WI38 (cell line): Measurements from ENCODE around the gene LRBA.

ENCODE experiments used
- H3K4me3 ChIP-seq: 2 replicates; pipeline ENCODE4 v1.5.1; 2011; ENCODE audit warnings: low read depth, mild to moderate bottlenecking, control low read depth, low read length
- TF ChIP-seq, protein P1 (sequence below): IDR thresholded peaks from 2 replicates; pipeline ENCODE4 v1.5.1; 2012; ENCODE audit warnings: low read depth, mild to moderate bottlenecking, control low read depth, low read length

LRBA gene

GRCh38 chr4:150896497-150896896, 118.6 kb downstream of the LRBA start:
- TF ChIP-seq, protein P1, sequence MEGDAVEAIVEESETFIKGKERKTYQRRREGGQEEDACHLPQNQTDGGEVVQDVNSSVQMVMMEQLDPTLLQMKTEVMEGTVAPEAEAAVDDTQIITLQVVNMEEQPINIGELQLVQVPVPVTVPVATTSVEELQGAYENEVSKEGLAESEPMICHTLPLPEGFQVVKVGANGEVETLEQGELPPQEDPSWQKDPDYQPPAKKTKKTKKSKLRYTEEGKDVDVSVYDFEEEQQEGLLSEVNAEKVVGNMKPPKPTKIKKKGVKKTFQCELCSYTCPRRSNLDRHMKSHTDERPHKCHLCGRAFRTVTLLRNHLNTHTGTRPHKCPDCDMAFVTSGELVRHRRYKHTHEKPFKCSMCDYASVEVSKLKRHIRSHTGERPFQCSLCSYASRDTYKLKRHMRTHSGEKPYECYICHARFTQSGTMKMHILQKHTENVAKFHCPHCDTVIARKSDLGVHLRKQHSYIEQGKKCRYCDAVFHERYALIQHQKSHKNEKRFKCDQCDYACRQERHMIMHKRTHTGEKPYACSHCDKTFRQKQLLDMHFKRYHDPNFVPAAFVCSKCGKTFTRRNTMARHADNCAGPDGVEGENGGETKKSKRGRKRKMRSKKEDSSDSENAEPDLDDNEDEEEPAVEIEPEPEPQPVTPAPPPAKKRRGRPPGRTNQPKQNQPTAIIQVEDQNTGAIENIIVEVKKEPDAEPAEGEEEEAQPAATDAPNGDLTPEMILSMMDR: no peak
- no peak overlapping the region for H3K4me3 ChIP-seq

DNA sequence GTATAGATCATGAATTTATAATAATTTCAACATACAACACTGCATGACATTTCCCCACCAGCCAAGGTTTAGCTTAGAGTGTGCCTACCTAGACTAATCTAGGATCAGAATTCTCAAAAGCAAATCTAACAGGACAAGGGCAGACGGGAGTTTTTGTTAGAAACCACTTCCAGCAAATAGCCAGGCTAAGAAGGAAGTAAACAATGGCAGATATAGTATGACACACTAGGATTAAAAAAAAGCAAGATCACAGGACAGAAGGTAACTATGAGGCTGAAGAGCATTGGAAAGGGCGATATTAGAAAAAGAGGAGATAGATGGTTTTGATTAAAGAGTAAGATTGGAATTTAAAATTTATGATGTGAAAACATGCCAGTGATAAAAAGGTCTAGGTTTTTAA, 124.8 kb downstream of the LRBA start:
- H3K4me3 ChIP-seq: no peak overlapping the region
- TF ChIP-seq, protein P1: no peak

- TF ChIP-seq, protein P1: no peak
- no peak overlapping the region for H3K4me3 ChIP-seq
These were observed 125.8 kb downstream of the LRBA start for GRCh38 chr4:150889306-150889705.

DNA sequence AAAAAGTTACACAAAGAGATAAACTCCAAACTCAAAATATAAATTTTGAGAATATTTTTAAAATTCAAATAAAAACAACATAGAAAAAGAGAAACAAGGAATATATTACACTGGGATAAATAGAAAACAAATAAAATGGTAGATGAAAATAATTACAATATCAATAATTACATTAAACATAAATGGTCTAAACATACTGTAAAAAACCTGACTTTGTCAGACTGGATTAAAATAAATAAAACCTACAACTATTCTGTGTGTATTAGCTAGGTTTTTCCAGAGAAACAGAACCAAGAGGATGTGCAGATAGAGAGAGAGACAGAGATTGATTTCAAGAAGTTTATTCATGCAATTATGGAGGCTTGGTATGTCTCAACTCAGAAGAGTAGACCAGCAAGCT, 126.5 kb downstream of the LRBA start:
- no peak overlapping the region for H3K4me3 ChIP-seq
- TF ChIP-seq, protein P1: no peak

GRCh38 chr4:150888217-150888616, 126.9 kb downstream of the LRBA start:
- H3K4me3 ChIP-seq: no peak overlapping the region
- TF ChIP-seq, protein P1: no peak

DNA sequence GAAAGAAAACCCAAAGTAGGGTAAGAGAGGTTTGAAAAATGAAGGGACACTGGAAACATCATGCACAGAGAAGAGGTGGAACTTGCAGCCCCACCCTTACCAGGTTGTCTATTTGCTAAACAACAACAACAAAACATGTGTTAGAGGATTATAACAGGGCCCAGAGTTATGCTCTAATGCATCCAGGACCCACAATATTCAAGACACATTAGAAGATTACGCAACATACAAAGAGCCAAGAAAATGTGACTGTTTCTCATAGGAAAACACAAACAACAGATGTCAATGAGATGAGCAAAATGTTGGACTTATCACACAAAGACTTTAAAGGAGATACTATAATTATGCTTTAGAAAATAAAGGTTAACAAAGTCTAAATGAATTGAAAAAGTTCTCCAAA, 128.5 kb downstream of the LRBA start:
- H3K4me3 ChIP-seq: no peak overlapping the region
- TF ChIP-seq, protein P1: no peak

DNA sequence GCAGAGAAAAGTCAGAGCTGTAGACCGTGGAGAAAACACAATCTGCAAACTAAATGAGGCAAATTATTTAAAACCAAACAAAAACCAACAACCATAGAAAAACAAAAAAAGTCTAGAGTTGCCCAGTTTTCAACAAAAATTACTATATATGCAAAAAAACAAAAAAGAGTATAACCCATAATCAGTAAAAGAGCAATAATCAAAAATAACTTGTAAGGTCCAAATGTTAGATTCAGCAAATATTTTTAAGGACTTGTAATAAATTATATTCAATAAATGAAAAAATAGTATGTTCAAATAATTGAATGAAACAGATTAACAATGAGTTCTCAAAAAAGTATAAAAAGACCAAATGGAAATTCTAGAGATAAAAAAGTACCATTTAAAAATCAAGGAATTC, 130.5 kb downstream of the LRBA start:
- H3K4me3 ChIP-seq: no peak overlapping the region
- TF ChIP-seq, protein P1: no peak
